H1 (cell line): ENCODE measurements around the gene PXMP4. TPM values are rescaled to one million over a fixed set of nuclear protein-coding genes. Genes with fewer than 3 reads are reported as not detected.

Source experiments
- CTCF ChIA-PET: fragments of 300-600 bp; sonication (Branson Sonifier 250); formaldehyde crosslinking; loops from one replicate; lab custom pipeline; 2021; ENCODE audit not compliant: partially characterized antibody; lab: Charles Lee
- POLR2A ChIA-PET: fragments of 300-600 bp; sonication (Branson Sonifier 250); formaldehyde crosslinking; loops from one replicate; lab custom pipeline; 2021; ENCODE audit warnings: inconsistent platforms; ENCODE audit not compliant: partially characterized antibody; lab: Charles Lee
- DNase-seq, 2 experiments: peaks; one replicate each; pipeline versions ENCODE4 v3.0.0 to v3.0.0-alpha.2; 2010 to 2022; ENCODE audit warnings: low spot score in 2 of 2, low read depth in 1 of 2, mixed read lengths in 1 of 2
- FAIRE-seq: peaks from 2 replicates; lab custom pipeline; 2011; peaks lifted over from hg19 to GRCh38; lab: Jason Lieb, UNC
- H2AFZ ChIP-seq: 2 replicates; pipeline ENCODE4 v1.8.1; 2012; ENCODE audit warnings: low read length, inconsistent platforms
- H2AK5ac ChIP-seq: 2 replicates; pipeline ENCODE4 v1.6.1; 2013; ENCODE audit warnings: low read depth, low read length
- H2BK120ac ChIP-seq: replicated peaks from 2 replicates; pipeline ENCODE3; 2013; ENCODE audit warnings: low read depth, low read length, inconsistent platforms
- H2BK12ac ChIP-seq: 2 replicates; pipeline ENCODE4 v1.6.1; 2013; ENCODE audit warnings: low read depth, low read length
- H2BK15ac ChIP-seq: 2 replicates; pipeline ENCODE4 v1.6.1; 2013; ENCODE audit warnings: low read length
- H2BK20ac ChIP-seq: 2 replicates; pipeline ENCODE4 v1.6.1; 2013; ENCODE audit warnings: low read length
- H2BK5ac ChIP-seq: 2 replicates; pipeline ENCODE4 v1.6.1; 2013; ENCODE audit warnings: low read depth, low read length
- H3K14ac ChIP-seq: 2 replicates; pipeline ENCODE4 v1.6.1; 2013; ENCODE audit warnings: inconsistent platforms; ENCODE audit not compliant: insufficient read length
- H3K18ac ChIP-seq: 2 replicates; pipeline ENCODE4 v1.6.1; 2013; ENCODE audit warnings: low read length; ENCODE audit errors: extremely low read depth
- H3K23ac ChIP-seq: 2 replicates; pipeline ENCODE4 v1.6.1; 2013; ENCODE audit warnings: inconsistent platforms; ENCODE audit not compliant: insufficient read length
- H3K23me2 ChIP-seq: 2 replicates; pipeline ENCODE4 v1.6.1; 2013; ENCODE audit warnings: low read depth, low read length
- H3K27ac ChIP-seq: 2 replicates; pipeline ENCODE4 v1.6.1; 2011; ENCODE audit warnings: low read depth, low read length, inconsistent platforms
- H3K27me3 ChIP-seq, 4 experiments: replicated peaks in 1 of 4; 1 replicate in 1 of 4; 2 replicates in 3 of 4; pipeline versions ENCODE4 v1.6.1 to v1.8.1; 2011 to 2013; ENCODE audit warnings: low read length in 3 of 4, mild to moderate bottlenecking in 3 of 4, inconsistent platforms in 2 of 4, mixed read lengths in 2 of 4, moderate library complexity in 1 of 4; ENCODE audit not compliant: control insufficient read depth in 3 of 4, insufficient read depth in 3 of 4; ENCODE audit errors: extremely low read depth in 1 of 4
- H3K36me3 ChIP-seq, 4 experiments: 2 replicates each; pipeline versions ENCODE4 v1.6.1 to v1.8.1; 2011 to 2013; ENCODE audit warnings: mild to moderate bottlenecking in 4 of 4, low read length in 3 of 4, moderate library complexity in 2 of 4, control low read depth in 1 of 4, inconsistent platforms in 1 of 4; ENCODE audit not compliant: insufficient read depth in 4 of 4, control insufficient read depth in 2 of 4
- H3K4ac ChIP-seq: replicated peaks from 2 replicates; pipeline ENCODE3; 2013; ENCODE audit warnings: low read length, low read depth, mixed read lengths, inconsistent platforms; ENCODE audit not compliant: insufficient read length
- H3K4me1 ChIP-seq, 4 experiments: replicated peaks in 1 of 4; 1 replicate in 1 of 4; 2 replicates in 3 of 4; pipeline versions ENCODE4 v1.6.1 to v1.8.1; 2011 to 2013; ENCODE audit warnings: low read length in 3 of 4, inconsistent platforms in 2 of 4, mixed read lengths in 1 of 4; ENCODE audit not compliant: insufficient read depth in 4 of 4, control insufficient read depth in 3 of 4
- H3K4me2 ChIP-seq, 2 experiments: 2 replicates each; pipeline versions ENCODE4 v1.6.1 to v1.8.1; 2011 to 2013; ENCODE audit warnings: low read depth in 2 of 2, low read length in 2 of 2, control low read depth in 1 of 2, inconsistent platforms in 1 of 2, mild to moderate bottlenecking in 1 of 2; ENCODE audit not compliant: insufficient read depth in 1 of 2
- H3K4me3 ChIP-seq, 4 experiments: fragments of 200-600, 300-600 bp in 1 of 4; sonication (generic), shearing (Covaris generic), sonication (Bioruptor Twin) in 1 of 4; 2 replicates each; pipeline versions ENCODE4 v1.5.1 to v1.8.1; 2011 to 2016; ENCODE audit warnings: low read length in 4 of 4, low read depth in 3 of 4, control low read depth in 2 of 4, inconsistent platforms in 2 of 4, mild to moderate bottlenecking in 2 of 4, mixed read lengths in 1 of 4, moderate library complexity in 1 of 4; ENCODE audit not compliant: insufficient read depth in 2 of 4; ENCODE audit errors: extremely low read depth in 1 of 4
- H3K56ac ChIP-seq: replicated peaks from 2 replicates; pipeline ENCODE3; 2013; ENCODE audit warnings: low read depth, mild to moderate bottlenecking, mixed read lengths, low read length, inconsistent platforms; ENCODE audit not compliant: insufficient read length
- H3K79me1 ChIP-seq: 2 replicates; pipeline ENCODE4 v1.6.1; 2013; ENCODE audit warnings: low read depth, low read length, control low read depth
- H3K79me2 ChIP-seq, 2 experiments: 2 replicates each; pipeline versions ENCODE4 v1.6.1 to v1.8.1; 2012 to 2013; ENCODE audit warnings: low read length in 2 of 2, mild to moderate bottlenecking in 2 of 2, inconsistent platforms in 1 of 2; ENCODE audit not compliant: insufficient read depth in 2 of 2, control insufficient read depth in 1 of 2
- H3K9ac ChIP-seq, 4 experiments: replicated peaks in 1 of 4; 1 replicate in 1 of 4; 2 replicates in 3 of 4; pipeline versions ENCODE4 v1.6.1 to v1.8.1; 2011 to 2013; ENCODE audit warnings: low read depth in 3 of 4, low read length in 3 of 4, control low read depth in 2 of 4, mild to moderate bottlenecking in 2 of 4, moderate library complexity in 2 of 4, inconsistent platforms in 1 of 4; ENCODE audit errors: extremely low read depth in 1 of 4
- H3K9me3 ChIP-seq, 2 experiments: 2 replicates each; pipeline versions ENCODE4 v1.6.1 to v1.8.1; 2012 to 2013; ENCODE audit warnings: mild to moderate bottlenecking in 2 of 2, moderate library complexity in 2 of 2, control low read depth in 1 of 2, inconsistent platforms in 1 of 2, low read depth in 1 of 2, low read length in 1 of 2, mixed read lengths in 1 of 2; ENCODE audit not compliant: insufficient read depth in 2 of 2
- H4K20me1 ChIP-seq, 2 experiments: replicated peaks in 1 of 2; 2 replicates each; pipeline versions ENCODE3 to v1.8.1; 2011 to 2013; ENCODE audit warnings: inconsistent platforms in 2 of 2, low read length in 2 of 2, mild to moderate bottlenecking in 1 of 2; ENCODE audit not compliant: insufficient read depth in 2 of 2, control insufficient read depth in 1 of 2
- H4K5ac ChIP-seq: 2 replicates; pipeline ENCODE4 v1.6.1; 2013; ENCODE audit warnings: low read length, low read depth, mixed read lengths, inconsistent platforms; ENCODE audit not compliant: insufficient read length
- H4K8ac ChIP-seq: 2 replicates; pipeline ENCODE4 v1.8.0; 2013; ENCODE audit warnings: mild to moderate bottlenecking, moderate library complexity, low read length, inconsistent platforms; ENCODE audit not compliant: insufficient read depth; ENCODE audit errors: extremely low read depth
- H4K91ac ChIP-seq: replicated peaks from 2 replicates; pipeline ENCODE3; 2013; ENCODE audit warnings: low read length, mixed read lengths, inconsistent platforms; ENCODE audit not compliant: insufficient read length
- ASH2L ChIP-seq: fragments of 200-600, 300-600 bp; sonication (generic); IDR thresholded peaks from one replicate; pipeline ENCODE4 v1.7.1; 2017; ENCODE audit warnings: low read length
- WGBS, 2 experiments: shearing (Covaris generic) in 1 of 2; methylation state at CpG; one replicate each; pipeline versions ENCODE4 v1.1.6 to v1.1.7; 2013 to 2015; ENCODE audit warnings: low lambda C conversion rate in 2 of 2, mixed read lengths in 2 of 2, inconsistent platforms in 1 of 2, low coverage in 1 of 2, missing lambda C conversion rate in 1 of 2; ENCODE audit not compliant: insufficient replicate concordance in 2 of 2, insufficient coverage in 1 of 2, insufficient read length in 1 of 2; ENCODE audit errors: extremely low coverage in 1 of 2, missing lambda C conversion rate in 1 of 2; 5-methylcytosine and 5-hydroxymethylcytosine counted together
- polyA plus RNA-seq, 7 experiments: library from polyadenylated mRNA; depleted of rRNA in 3 of 7; stranded (reverse) in 5 of 7; unstranded in 2 of 7; fragments of >200 nt in 5 of 7; fragments of 200-250 nt in 2 of 7; gene quantifications; 1 replicate in 5 of 7; 2 replicates in 1 of 7; 4 replicates in 1 of 7; pipeline versions ENCODE4 v1.2.1 to v1.2.3, GENCODE V29; 2011 to 2013; ENCODE audit warnings: missing spikeins in 2 of 7, mixed read lengths in 2 of 7
- total RNA-seq: library from RNA; stranded (reverse); fragmentation: NEBNext Ultra II Directional; extraction: Animal tissue kit (Norgen Biotek cat#: 25700); gene quantifications from 2 replicates; pipeline ENCODE4 v1.2.1, GENCODE V29; 2021

The PXMP4 gene
- total and polyA plus RNA-seq, 2 of the 8 experiments (the other 6 are each of a cell fraction or from before 2014, with no cell fraction given) = 3.3 to 3.4 TPM

DNA sequence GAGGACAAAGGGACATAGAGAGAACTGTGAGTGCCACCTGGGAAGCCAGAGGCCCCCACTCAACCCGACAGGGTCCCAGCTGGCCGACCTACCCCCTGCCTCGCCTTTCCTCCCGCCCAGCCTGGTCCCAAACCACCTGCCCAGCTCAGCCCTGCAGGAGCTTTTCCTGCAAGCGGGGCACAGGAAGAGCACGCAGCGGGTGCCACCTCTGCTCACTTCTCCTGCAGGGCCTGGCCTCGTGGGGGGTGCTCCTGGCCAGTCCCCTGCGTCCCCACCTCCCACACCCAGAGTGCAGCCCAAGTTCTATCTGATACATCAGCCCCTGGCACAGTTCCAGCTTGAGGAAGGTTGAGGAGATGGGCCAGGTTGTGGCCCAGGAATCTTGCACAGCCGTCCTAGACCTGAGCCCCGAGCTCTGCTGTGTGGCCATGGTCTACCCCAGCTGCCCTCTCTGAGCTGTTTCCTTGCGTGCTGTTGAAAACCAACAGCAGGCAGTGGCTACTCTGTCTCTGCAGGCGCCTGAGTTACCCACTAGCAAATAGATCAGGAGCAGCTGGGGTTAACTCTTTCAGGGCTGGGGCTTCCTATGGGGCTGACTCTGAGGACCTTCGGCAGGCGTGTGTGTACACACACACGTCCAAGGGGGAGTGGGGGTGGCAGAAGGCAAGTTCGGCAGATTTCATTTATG, 47.5 kb downstream of the PXMP4 start:
- H3K9ac ChIP-seq = 0 out of 7 replicates have a peak overlapping the region, but pooled peaks of 1 of the 4 experiments have one; percentile 56
- no peak overlapping the region for H3K18ac ChIP-seq
- peak overlapping the region; percentile 55; the same call in 1 of the 2 replicates for H2BK12ac ChIP-seq
- H3K36me3 ChIP-seq = peaks cover 6 to 21% (median 16%) of the 10 kb centered on the region in 4 experiments; a peak in 6 of 8 replicates
- no peak overlapping the region for H3K56ac ChIP-seq
- no peak for DNase-seq
- no peak overlapping the region for H3K23ac ChIP-seq
- peak overlapping the region; percentile 18; the same call in 1 of the 2 replicates for H2BK5ac ChIP-seq
- POLR2A ChIA-PET = interaction anchor here (0.6 to 17.9 kb wide), 7 partner anchors 5 to 1142 kb away, joined by 3 to 245 read pairs (median 3); partner anchors contain the start of genes ACTL10, C20orf144, NECAB3 and PXMP4
- CTCF ChIA-PET = interaction anchor here (1.0 to 1.8 kb wide), 4 partner anchors 11 to 410 kb away, joined by 3 to 6 read pairs (median 4); partner anchors contain the start of gene E2F1
- H3K27me3 ChIP-seq = peaks cover 0 to 3% (median 1%) of the 10 kb centered on the region in 4 experiments; a peak in 3 of 7 replicates
- H3K79me1 ChIP-seq = no peaks in the 10 kb centered on the region; the same call in 1 of the 2 replicates
- no peaks in the 10 kb centered on the region for H3K79me2 ChIP-seq
- H3K4me3 ChIP-seq = peak overlapping the region in 1 of 4 experiments; percentile 77; a peak in 2 of 8 replicates
- no peak overlapping the region for H2BK20ac ChIP-seq
- peaks cover 0 to 2% of the 10 kb centered on the region in 2 experiments; a peak in 1 of 4 replicates for H3K9me3 ChIP-seq
- H3K14ac ChIP-seq = no peak overlapping the region
- no peak overlapping the region for H3K27ac ChIP-seq
- H4K5ac ChIP-seq = no peak overlapping the region
- H3K4me1 ChIP-seq = peaks cover 0 to 24% (median 12%) of the 10 kb centered on the region in 4 experiments; a peak in 5 of 7 replicates
- no peak overlapping the region for H2AK5ac ChIP-seq
- no peak overlapping the region for H3K4ac ChIP-seq
- peaks cover 15% of the 10 kb centered on the region for H3K23me2 ChIP-seq
- no peak overlapping the region for H2BK15ac ChIP-seq
- H2AFZ ChIP-seq = no peak overlapping the region
- WGBS, 2 experiments = 80% methylated on average over 17 of the region's 17 CpGs; no CpG with 5 or more reads in 1 of the 2 experiments
- H4K8ac ChIP-seq = no peak overlapping the region; the same call in 1 of the 2 replicates
- peak overlapping the region; percentile 85 to 97; a peak in 3 of 4 replicates for H3K4me2 ChIP-seq
- no peak overlapping the region for H2BK120ac ChIP-seq
- peaks cover 0 to 30% of the 10 kb centered on the region in 2 experiments for H4K20me1 ChIP-seq
- no peak overlapping the region for H4K91ac ChIP-seq
- no peak for FAIRE-seq
- TF ChIP-seq ASH2L = no peak
